GM21825 (cell line): ENCODE results near the gene UBE3C.
A peak's percentile ranks its signal among the peaks of the same experiment; 100 is the strongest.
"Not testable (repeated sequence)": the region's sequence is repeated elsewhere in the genome, so short reads cannot be mapped to it uniquely, and the experiment has no call there.

Experiments used
- ATAC-seq: cut with Tn5 transposase; IDR thresholded peaks from one replicate; pipeline ENCODE4 v1.9.1; 2021; ENCODE audit warnings: mild to moderate bottlenecking, moderate library complexity; ENCODE audit not compliant: unreplicated experiment

The UBE3C gene

DNA sequence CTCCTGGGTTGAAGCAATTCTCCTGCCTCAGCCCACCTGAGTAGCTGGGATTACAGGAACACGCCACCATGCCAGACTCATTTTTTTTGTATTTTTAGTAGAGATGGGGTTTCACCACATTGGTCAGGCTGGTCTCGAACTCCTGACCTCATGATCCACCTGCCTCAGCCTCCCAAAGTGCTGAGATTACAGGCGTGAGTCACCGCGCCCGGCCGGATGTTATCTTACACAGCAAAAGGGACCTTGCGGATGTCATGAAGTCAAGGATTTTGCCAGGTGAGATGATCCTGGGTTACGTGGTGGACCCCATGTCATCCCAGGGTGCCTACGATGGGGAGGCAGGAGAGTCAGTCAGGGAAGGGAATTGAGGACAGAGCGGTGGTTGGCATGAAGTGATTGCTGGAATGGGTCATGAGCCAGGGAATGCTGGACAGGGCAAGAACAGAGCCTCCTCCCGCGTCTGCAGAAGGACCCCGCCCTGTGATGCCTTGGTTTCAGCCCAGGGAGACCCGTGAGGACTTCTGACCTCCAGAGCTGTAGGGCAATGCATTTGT lies 8.7 kb upstream of the UBE3C start:
- ATAC-seq, result no peak

DNA sequence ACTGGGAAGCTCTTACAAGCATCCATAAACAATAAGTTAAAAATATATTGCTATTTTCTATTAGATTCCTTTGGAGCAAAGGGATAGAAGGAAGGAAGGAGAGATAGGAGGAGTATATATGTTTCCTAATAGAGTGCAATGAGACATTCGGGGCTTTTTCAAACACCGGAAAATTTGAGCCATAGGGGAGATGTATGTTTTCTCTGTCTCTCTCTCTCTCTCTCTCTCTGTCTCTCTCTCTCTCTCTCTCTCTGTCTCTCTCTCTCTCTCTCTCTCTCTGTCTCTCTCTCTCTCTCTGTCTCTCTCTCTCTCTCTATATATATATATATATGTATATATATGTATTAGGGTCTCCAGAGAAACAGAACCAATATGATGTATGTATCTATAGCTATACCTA lies 7.9 kb upstream of the UBE3C start:
- ATAC-seq, result not testable (repeated sequence)

DNA sequence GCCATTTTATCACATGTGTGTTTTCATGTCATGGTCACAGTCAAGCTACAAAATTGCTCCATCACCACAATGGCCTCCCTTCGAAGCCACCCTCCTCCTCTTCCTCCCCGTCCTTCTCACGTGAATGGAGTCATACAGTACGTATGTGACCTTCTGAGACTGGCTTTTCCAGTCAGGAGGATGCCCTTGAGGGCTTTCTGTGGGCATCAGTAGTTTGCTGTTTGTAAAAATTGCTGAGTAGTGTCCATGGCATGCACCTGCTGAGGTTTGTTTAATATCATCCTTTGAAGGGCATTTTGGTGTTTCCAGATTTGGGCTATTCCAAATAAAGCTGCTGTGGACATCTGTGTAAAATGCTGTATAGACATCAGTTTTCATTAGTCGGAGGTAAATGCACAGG lies 5.9 kb upstream of the UBE3C start:
- no peak for ATAC-seq

DNA sequence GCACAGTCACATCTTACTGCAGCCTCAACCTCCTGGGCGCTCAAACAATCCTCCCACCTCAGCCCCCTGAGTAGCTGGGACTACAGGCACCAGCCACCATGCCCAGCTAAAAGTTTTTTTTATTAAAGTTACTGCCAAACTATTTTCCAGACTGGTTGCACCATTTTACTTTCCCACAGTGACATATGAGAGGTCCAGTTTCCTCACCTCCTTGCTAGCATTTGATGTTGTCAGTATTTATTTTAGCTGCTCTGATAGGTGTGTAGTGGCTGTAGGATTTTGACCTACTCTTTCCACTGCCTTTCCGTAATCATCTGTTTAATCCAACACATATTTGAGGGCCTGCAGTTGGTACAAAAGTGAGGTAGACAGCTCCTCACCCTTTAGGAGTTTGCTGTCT lies 5.4 kb upstream of the UBE3C start:
- no peak for ATAC-seq

DNA sequence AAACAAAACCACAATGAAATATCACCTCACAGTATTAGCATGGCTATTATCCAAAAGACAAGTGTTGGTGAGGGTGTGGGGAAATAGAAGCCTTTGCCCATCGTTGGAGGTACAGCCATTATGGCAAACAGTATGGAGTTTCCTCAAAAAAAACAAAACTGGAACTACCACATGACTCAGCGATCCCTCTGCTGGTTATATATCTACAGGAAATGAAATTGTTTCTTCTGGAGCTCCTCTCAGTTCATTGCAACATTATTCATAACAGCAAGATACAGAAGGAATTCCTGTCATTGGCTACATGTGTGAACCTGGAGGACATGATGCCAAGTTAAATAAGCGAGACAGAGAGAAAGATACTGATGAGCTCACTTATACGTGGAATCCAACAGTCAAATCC lies 2.4 kb upstream of the UBE3C start:
- ATAC-seq, result no peak

DNA sequence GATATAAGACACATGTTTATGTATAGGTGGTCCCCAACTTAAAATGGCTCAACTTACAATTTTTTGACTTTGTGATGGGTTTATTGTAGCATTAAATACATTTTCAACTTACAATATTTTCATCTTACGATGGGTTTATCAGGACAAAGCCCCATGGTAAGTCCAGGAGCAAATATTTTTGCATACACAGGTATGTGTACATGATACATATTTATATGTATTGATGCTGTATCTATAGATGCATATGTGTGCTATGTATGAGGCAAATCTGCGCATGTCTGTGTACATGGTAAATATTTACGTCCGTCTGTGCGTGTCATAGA lies 664 bp upstream of the UBE3C start:
- no peak for ATAC-seq

DNA sequence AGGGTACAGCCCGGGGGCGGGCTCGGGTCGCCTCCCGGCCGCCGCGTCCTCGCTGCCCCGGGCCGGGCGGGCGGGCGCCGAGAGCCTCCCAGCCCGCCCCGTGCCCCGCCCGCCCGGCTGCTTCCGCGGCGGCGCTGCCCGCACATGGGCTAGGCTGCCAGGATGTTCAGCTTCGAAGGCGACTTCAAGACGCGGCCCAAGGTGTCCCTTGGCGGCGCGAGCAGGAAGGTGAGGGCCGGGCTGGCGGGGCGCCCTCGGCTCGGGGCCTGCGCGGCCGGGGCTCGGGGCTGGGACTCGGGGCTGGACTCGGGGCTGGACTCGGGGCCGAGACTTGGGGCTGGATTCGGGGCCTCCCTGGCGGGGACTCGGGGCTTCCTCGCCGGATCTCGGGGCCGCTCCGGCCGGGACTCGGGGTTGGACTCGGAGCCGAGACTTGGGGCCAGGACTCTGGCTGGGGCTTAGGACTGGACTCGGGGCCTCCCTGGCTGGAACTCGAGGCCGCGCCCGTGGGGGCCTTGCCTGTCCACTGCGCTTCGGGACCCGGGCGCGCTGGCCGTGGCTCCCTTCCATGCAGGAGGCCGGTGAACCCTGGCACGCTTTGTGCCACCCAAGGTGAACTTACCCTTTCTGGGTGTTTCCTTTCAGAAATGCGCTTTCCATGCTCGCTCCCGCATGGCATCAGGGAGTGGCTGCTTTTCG lies 534 bp downstream of the UBE3C start:
- ATAC-seq, result peak; percentile 46

DNA sequence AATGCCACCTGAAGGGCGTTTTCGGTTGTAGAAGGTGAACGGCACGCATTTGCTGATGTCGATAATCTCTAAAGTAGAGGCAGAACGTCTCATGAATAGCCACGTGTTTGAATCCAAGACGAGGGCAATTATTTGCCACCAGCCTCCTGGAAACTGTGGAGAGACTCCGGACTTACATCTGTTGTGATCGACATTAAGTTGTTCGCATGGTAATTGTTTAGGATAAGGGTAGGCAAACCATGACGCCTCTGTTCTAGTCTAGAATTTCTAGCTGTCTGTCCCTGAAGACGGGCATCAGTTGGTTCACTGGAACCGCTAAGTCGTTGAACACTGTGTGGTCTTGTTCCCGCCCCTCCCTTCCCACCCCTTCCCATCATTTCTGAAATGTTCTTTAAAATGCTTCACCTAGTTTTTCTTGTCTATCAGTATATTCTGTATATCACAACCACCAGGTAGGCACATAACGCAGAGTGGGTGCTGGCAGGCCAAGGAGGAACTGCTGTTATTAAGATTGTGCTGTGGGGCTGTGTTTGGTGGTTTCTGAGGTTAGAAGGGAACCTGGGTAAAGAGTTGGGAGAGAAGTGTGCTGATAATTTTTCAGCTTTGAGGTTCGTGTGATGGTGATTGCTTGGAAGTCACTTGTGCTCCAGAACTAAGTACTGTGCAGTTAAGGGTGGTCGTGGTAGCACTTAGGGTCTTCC lies 1.2 kb downstream of the UBE3C start:
- ATAC-seq, result no peak

DNA sequence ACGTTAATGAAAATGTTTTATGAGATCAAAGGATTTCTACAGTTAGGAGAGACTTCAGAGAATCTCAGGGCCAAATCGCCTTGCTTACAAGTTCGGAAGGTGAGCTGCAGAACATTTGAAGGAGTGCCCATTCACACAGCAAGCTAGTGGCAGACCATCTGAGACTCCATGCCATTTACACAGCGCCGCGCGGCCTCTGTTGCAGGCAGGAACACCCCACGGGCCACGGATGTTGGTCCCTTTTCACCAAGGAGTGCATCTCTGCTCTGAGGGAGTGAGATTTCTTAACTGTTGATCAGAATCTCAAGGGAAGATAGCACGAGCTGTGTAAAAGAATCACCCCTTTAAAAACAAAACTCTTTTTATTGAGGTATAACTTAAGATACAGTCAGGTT lies 1.8 kb downstream of the UBE3C start:
- no peak for ATAC-seq

DNA sequence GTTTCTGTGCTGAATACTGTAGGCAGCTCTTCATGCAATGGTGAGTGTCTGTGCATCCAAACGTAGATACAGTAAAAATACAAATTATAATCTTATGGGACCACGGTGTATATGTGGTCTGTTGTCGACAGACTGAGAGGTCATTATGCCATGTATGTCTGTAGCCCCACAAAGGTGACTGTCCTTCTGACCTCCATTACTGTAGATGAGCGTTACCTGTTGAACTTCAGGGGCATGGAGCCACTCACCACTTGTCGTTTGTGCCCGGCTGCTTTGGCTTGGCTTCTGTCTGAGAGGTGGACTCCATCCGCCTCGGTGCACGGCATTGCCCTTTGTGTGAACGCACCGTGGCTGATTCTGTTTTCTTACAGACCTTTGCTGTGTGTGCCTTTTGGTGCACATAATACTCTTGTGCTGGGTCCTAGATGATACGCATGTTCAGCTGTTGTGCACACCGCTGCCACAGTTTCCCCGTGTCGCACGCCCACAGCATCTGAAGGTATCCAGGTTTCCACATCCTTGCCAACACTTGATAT lies 2.9 kb downstream of the UBE3C start:
- no peak for ATAC-seq

DNA sequence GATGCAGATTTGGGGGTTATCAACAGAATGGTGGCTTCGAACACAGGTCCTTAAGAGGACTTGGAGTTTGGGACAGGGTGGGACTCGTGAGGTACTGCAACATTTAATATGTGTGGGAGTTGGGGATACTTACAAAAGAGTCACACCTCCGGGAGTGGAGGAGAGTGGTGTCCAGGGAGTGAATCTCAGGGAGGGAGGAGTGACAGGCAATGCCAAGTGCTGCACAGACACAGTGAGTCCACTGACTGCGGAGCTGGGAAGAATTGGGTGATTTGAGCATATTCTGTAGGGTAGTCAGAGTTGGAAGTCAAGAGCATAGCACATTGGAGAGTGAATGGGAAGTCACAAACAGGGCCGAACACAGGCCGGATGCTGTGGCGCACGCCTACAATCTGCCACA lies 5.1 kb downstream of the UBE3C start:
- no peak for ATAC-seq

DNA sequence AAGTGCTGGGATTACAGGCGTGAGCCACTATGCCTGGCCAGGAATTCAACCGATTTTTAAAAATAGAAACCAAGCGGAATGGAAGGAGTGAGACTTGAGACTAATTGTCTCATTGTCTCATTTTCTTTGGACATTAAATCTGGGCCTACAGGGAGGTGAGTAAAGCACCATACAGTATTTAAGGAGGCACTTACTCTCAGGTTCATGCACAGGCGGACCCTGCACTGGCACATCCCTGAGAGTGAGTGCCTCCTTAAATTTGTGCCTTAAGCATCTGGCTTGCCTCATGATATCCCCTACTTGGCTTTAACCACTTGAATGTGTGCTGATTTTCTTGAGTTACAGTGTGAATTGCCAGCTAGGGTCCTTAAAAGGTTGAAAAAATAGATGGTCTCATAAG lies 10.6 kb downstream of the UBE3C start:
- no peak for ATAC-seq

DNA sequence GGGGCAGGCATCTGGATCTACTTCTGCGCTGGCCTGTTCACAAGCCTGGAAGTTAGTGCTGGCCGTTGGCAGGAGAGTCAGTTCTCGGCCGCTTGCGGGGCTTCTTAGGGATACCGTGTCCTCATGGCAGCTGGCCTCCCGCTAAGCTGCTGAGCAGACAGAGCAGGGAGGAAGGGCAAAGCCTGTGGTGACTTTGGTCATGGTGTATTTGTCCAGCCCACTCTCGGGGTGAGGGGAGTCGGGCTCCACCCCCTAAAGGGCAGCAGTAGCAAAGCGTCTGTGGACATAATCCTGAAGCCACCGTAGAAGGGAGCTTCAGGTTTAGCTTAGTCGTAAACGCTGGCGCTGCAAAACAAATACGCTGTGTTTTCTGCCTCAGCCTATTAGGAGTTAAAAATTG lies 12.2 kb downstream of the UBE3C start:
- no peak for ATAC-seq

DNA sequence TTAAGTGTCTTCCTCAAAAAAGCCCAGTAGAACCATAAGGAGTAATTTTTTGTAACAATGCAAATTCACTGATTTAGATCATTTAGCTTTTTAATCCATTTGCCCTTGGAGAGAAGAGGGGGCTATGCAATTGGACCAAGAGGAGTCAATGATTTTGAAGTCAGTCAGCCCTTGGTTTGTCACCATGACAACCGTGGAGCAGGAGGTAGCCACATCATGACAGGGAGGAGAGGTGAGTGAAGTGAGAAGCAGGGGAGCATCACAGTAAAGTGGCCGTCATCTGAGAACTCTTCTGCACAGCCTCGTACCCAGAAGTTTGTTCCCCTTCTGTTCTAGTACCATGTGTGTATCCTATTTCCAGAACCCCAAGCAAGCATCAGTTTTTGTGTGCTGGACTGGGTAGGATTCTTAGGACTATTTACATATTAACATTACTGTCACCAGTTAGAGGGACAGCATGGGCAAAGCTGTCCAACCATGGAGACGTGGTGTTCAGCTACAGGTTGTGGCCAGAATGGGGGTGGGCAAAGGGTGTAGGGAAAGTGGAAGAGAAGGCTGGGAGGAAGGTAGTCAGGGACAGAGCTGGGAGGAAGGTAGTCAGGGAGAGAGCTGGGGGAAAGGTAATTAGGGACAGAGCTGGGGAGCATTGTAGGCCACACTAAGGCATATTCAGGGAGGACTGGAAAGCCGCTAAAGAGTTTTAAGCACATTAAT lies 13.1 kb downstream of the UBE3C start:
- ATAC-seq, result no peak

DNA sequence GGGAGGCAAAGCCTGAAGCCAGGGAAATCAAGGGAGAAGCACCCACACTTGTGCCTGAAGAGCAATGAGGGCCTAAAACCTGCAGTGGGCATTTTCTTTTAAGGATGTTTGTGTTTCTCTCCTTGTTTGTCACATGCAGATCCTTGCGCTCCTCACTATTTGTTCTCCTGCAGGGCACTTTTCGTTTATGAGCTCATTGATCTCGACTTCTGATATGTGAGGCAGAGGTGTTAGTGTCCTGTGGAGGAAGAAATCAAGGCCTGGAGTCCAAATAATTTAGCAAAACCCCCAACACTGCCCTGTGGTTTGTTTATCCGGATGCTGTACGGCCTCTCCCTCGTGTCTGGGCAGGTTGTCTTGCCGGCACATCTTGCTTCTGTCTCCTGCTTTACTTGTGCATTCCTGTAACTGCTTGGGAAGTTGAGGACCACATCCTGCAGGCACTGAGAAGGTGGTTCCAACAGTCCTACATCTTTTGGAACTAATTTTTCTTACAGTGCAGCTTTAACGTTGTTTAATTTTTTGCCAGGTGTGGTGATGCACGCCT lies 13.7 kb downstream of the UBE3C start:
- no peak for ATAC-seq

DNA sequence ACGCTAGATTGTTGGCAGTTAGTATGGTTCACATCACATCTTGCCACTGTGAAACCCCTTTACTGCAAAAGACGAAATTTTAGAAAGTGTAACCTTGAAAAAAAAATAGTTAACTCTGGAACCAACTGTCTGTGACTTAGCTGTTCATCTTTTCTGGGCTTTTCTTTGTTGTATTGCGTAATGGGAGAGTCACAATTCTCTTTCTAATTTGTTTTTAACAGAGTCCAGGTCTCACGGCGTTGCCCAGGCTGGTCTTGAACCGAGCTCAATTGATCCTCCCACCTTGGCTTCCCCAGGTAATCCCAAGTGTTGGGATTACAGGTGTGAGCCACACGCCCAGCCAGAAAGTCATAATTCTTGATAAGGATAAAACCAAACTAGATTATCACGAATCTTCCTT lies 14.5 kb downstream of the UBE3C start:
- ATAC-seq, result no peak

DNA sequence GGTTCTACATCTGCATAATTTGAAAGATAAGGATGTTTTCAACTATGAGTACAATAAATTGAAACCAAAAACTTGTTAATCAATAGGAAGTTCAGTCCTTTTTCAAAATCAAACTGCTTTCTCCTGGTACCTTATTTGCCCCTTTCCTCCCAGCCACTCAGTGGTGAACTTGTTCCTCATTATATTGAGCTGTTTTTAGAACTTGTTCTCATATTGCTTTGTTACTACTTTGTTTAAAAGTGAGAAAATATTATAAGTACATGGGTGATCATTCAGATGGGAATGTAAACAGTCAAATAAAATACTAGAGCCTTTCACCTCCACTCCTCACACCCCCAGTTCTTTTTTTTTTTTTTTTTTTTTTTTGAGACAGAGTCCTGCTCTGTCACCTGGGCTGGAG lies 17.2 kb downstream of the UBE3C start:
- ATAC-seq, result no peak

DNA sequence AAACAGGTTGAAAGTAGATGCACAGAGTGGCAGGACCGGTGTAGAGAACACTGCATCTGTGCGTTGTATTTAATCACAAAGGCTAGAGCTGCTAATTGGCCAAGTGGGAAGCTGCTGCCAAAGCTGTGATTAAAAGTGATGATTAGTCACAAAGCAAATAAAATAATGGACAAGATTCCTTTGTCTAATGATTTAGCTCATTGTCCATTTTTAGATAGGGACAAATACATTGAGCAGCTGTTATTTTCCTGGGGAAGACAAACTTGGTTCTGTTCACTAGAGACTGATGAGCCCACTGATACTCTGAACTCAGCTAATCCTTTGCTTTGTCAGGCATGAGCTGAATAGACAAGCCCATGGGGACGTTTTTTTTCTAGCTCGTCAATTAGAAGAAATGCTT lies 19.7 kb downstream of the UBE3C start:
- no peak for ATAC-seq

DNA sequence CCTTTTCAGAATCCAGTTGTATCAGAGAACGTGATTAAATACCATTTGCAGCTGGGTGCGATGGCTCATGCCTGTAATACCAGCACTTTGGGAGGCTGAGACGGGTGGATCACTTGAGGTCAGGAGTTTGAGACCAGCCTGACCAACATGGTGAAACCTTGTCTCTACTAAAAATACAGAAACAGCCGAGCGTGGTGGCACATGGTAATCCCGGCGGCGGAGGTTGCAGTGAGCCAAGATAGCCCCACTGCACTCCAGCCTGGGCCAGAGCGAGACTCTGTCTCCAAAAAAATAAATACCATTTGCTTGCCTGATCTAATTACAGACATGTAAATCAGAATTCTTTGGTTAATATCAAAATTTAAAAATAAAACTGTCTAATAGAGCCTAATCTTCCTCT lies 20.8 kb downstream of the UBE3C start:
- ATAC-seq, result not testable (repeated sequence)

DNA sequence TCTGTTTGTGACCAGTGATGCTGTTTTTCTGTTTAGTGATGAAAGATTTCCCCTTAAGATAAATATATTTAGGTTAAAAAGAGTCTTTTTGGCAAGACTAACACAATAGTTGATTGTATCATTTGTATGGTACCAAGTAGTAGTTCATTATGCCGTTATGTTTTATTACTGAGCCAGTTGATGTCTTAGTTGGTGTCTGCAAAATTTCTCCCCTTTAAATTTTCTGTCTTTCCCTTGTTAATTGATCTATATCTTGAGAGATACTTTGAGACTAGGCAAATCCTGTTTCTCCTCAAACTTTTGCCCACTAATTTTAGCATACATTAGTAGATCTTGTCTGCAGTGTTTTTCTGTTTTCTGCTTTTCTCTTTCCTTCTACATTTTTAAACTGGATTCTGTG lies 21.7 kb downstream of the UBE3C start:
- no peak for ATAC-seq

DNA sequence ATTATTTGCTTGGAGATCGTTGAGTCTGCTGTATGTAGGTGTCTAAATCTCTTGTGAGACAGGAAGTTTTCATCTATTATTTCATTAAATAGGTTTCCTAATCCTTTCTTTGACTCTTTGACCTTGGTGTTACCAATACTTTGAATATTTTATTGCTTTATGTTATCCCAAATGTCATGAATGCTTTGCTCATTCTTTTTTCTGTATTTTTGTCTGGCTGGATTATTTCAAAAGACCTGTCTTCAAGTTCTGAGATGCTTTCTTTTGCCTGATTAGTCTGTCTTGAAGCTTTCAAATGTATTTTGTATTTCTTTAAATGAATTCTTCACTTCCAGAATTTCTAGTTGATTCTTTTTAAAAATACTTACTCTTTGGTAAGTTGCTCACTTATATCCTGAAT lies 27.3 kb downstream of the UBE3C start:
- ATAC-seq, result no peak

DNA sequence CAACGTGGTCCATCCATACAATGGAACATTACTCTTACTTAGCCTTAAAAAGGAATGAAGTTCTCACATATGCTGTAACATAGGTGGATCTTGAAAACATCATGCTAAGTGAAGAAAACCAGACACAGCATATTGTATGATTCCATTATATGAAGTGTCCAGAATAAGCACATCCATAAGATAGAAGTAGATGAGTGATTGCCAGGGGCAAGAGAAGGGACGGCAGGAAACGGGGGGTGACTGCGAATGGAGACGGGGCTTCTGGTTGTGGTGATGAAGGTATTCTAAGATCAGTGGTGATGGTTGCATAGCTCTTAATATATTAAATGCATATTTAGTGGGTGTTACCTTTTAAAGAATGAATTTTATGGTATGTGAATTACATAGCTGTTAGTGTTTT lies 29.8 kb downstream of the UBE3C start:
- ATAC-seq, result no peak
